Erythroblast (primary cell): ENCODE data around the gene GUCY2F.

Source experiments
- GATA1 ChIP-seq: IDR thresholded peaks from 2 replicates; pipeline ENCODE4 v1.6.1; 2011; ENCODE audit warnings: low read depth, mild to moderate bottlenecking, control low read depth, low read length, moderate library complexity
- POLR2A ChIP-seq: IDR thresholded peaks from 2 replicates; pipeline ENCODE4 v1.6.1; 2011; ENCODE audit warnings: mild to moderate bottlenecking, low read length

DNA sequence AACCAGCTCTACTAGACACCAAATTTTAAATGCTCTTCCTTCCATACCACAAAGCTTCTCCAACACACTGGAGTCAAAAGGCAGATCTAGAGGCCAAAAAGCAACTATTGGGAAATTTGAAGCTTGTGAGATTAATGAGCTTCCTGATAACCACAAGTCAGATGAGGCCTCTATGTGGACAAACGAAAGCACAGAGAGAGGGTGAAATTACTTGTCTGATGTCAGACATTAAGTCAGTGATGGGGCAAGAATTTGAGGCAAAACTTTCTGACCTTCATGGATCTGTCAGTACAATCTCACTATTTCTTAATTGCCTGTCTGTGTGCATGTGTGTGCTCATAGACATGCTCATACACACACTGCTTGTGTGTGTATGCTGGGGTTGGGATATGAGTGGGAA lies 103.6 kb downstream of the GUCY2F start:
- TF ChIP-seq POLR2A: no peak
- no peak for TF ChIP-seq GATA1
